ENCODE data around the gene OLFML2B.

Gene OLFML2B

GRCh38 chr1:161962091-161962887 lies 61.4 kb downstream of the OLFML2B start:
- no peaks in the 10 kb centered on the region for H3K79me2 ChIP-seq (ENCODE audit: insufficient read depth, low read length)
- H3K27ac ChIP-seq (ENCODE audit: low read length) = no peak overlapping the region
- no peaks in the 10 kb centered on the region for H3K4me1 ChIP-seq (ENCODE audit: insufficient read depth, low read length)
- H3K4me2 ChIP-seq (ENCODE audit: insufficient read depth, low read length) = no peak overlapping the region
- DNase-seq (no peak), ATAC-seq (ENCODE audit: insufficient read depth, low read depth) (peak; percentile 39; the same call in 1 of the 3 replicates)
- no peaks in the 10 kb centered on the region for H4K20me1 ChIP-seq (ENCODE audit: insufficient read depth, low read length)
- H3K9me3 ChIP-seq (ENCODE audit: insufficient read depth, low read length, severe bottlenecking) = no peaks in the 10 kb centered on the region
- H2AFZ ChIP-seq (ENCODE audit: low read depth, low read length) = no peak overlapping the region
- H3K27me3 ChIP-seq (ENCODE audit: insufficient read depth, low read length, poor library complexity) = no peaks in the 10 kb centered on the region
- TF ChIP-seq CTCF (IDR thresholded peaks at IDR 0.05; ENCODE audit: borderline replicate concordance, extremely low read depth, low read length, poor library complexity, severe bottlenecking) (no peak), EZH2 (IDR thresholded peaks at IDR 0.05; ENCODE audit: borderline replicate concordance, low read depth, low read length, severe bottlenecking) (no peak)
- no peak overlapping the region for H3K4me3 ChIP-seq (ENCODE audit: low read depth in 1 of 2, low read length in 2 of 2)
- H3K36me3 ChIP-seq (ENCODE audit: insufficient read depth, low read length) = peaks cover 40% of the 10 kb centered on the region; the same call in 1 of the 2 replicates
- no peak overlapping the region for H3K9ac ChIP-seq (ENCODE audit: low read depth, low read length)

GRCh38 chr1:161958425-161958824 lies 65.2 kb downstream of the OLFML2B start:
- Histone ChIP-seq H3K9ac (ENCODE audit: low read depth, low read length) (no peak overlapping the region), H4K20me1 (ENCODE audit: insufficient read depth, low read length) (no peaks in the 10 kb centered on the region), H3K79me2 (ENCODE audit: insufficient read depth, low read length) (no peaks in the 10 kb centered on the region), H3K4me2 (ENCODE audit: insufficient read depth, low read length) (no peak overlapping the region), H3K4me1 (ENCODE audit: insufficient read depth, low read length) (no peaks in the 10 kb centered on the region), H2AFZ (ENCODE audit: low read depth, low read length) (no peak overlapping the region), H3K27ac (ENCODE audit: low read length) (no peak overlapping the region), H3K4me3 (ENCODE audit: low read depth in 1 of 2, low read length in 2 of 2) (no peak overlapping the region), H3K36me3 (ENCODE audit: insufficient read depth, low read length) (peaks cover 35% of the 10 kb centered on the region; the same call in 1 of the 2 replicates), H3K9me3 (ENCODE audit: insufficient read depth, low read length, severe bottlenecking) (no peaks in the 10 kb centered on the region), H3K27me3 (ENCODE audit: insufficient read depth, low read length, poor library complexity) (no peaks in the 10 kb centered on the region)
- TF ChIP-seq CTCF (IDR thresholded peaks at IDR 0.05; ENCODE audit: borderline replicate concordance, extremely low read depth, low read length, poor library complexity, severe bottlenecking) (no peak), EZH2 (IDR thresholded peaks at IDR 0.05; ENCODE audit: borderline replicate concordance, low read depth, low read length, severe bottlenecking) (no peak)
- no peak for DNase-seq
- ATAC-seq (ENCODE audit: insufficient read depth, low read depth) = no peak

GRCh38 chr1:161956930-161957329 lies 66.7 kb downstream of the OLFML2B start:
- ATAC-seq (ENCODE audit: insufficient read depth, low read depth) = no peak
- Histone ChIP-seq H3K27ac (ENCODE audit: low read length) (no peak overlapping the region), H3K4me2 (ENCODE audit: insufficient read depth, low read length) (no peak overlapping the region), H4K20me1 (ENCODE audit: insufficient read depth, low read length) (no peaks in the 10 kb centered on the region), H3K4me1 (ENCODE audit: insufficient read depth, low read length) (no peaks in the 10 kb centered on the region), H2AFZ (ENCODE audit: low read depth, low read length) (no peak overlapping the region), H3K36me3 (ENCODE audit: insufficient read depth, low read length) (peaks cover 29% of the 10 kb centered on the region; the same call in 1 of the 2 replicates), H3K9ac (ENCODE audit: low read depth, low read length) (no peak overlapping the region), H3K79me2 (ENCODE audit: insufficient read depth, low read length) (no peaks in the 10 kb centered on the region), H3K27me3 (ENCODE audit: insufficient read depth, low read length, poor library complexity) (no peaks in the 10 kb centered on the region), H3K9me3 (ENCODE audit: insufficient read depth, low read length, severe bottlenecking) (no peaks in the 10 kb centered on the region), H3K4me3 (ENCODE audit: low read depth in 1 of 2, low read length in 2 of 2) (no peak overlapping the region)
- DNase-seq = no peak
- TF ChIP-seq CTCF (IDR thresholded peaks at IDR 0.05; ENCODE audit: borderline replicate concordance, extremely low read depth, low read length, poor library complexity, severe bottlenecking) (no peak), EZH2 (IDR thresholded peaks at IDR 0.05; ENCODE audit: borderline replicate concordance, low read depth, low read length, severe bottlenecking) (no peak)
